Ishikawa (cell line): ENCODE measurements around the gene ANKRD44.

Experiments used
- CEBPB ChIP-seq: IDR thresholded peaks from 2 replicates; pipeline ENCODE4 v1.6.1; 2012
- CREB1 ChIP-seq: IDR thresholded peaks from 2 replicates; pipeline ENCODE4 v1.6.1; 2012; ENCODE audit warnings: low read depth
- EGR1 ChIP-seq: IDR thresholded peaks from 2 replicates; pipeline ENCODE4 v1.6.1; 2012
- EP300 ChIP-seq: IDR thresholded peaks from 2 replicates; pipeline ENCODE4 v1.6.1; 2012; ENCODE audit warnings: borderline replicate concordance
- FOXM1 ChIP-seq: IDR thresholded peaks from 2 replicates; pipeline ENCODE4 v1.6.1; 2012; ENCODE audit warnings: low read depth, borderline replicate concordance
- MAX ChIP-seq: IDR thresholded peaks from 2 replicates; pipeline ENCODE4 v1.6.1; 2012
- NFIC ChIP-seq: IDR thresholded peaks from 2 replicates; pipeline ENCODE4 v1.6.1; 2012
- RAD21 ChIP-seq: IDR thresholded peaks from 2 replicates; pipeline ENCODE4 v1.6.1; 2012; ENCODE audit warnings: low read depth
- REST ChIP-seq: IDR thresholded peaks from 2 replicates; pipeline ENCODE4 v1.6.1; 2012; ENCODE audit warnings: low read depth, mild to moderate bottlenecking
- TAF1 ChIP-seq: IDR thresholded peaks from 2 replicates; pipeline ENCODE4 v1.6.1; 2012; ENCODE audit warnings: low read depth, mild to moderate bottlenecking
- TCF12 ChIP-seq: IDR thresholded peaks from 2 replicates; pipeline ENCODE4 v1.6.1; 2012; ENCODE audit warnings: low read depth
- TEAD4 ChIP-seq: IDR thresholded peaks from 2 replicates; pipeline ENCODE4 v1.6.1; 2012
- USF1 ChIP-seq: IDR thresholded peaks from 2 replicates; pipeline ENCODE4 v1.6.1; 2012
- YY1 ChIP-seq: IDR thresholded peaks from 2 replicates; pipeline ENCODE4 v1.6.1; 2012; ENCODE audit warnings: low read depth
- ZBTB7A ChIP-seq: IDR thresholded peaks from 2 replicates; pipeline ENCODE4 v1.6.1; 2012; ENCODE audit warnings: low read depth

Gene ANKRD44

GRCh38 chr2:197054437-197054836, 256.1 kb downstream of the ANKRD44 start:
- no peak for TF ChIP-seq TCF12
- no peak for TF ChIP-seq EGR1
- TF ChIP-seq CEBPB: no peak
- TF ChIP-seq TAF1: no peak
- TF ChIP-seq NFIC: no peak
- TF ChIP-seq EP300: no peak
- no peak for TF ChIP-seq FOXM1
- TF ChIP-seq REST: no peak
- no peak for TF ChIP-seq YY1
- TF ChIP-seq CREB1: no peak
- TF ChIP-seq ZBTB7A: no peak
- TF ChIP-seq USF1: no peak
- TF ChIP-seq TEAD4: no peak
- TF ChIP-seq MAX: no peak
- no peak for TF ChIP-seq RAD21

- no peak for TF ChIP-seq FOXM1
- TF ChIP-seq YY1: no peak
- TF ChIP-seq TCF12: no peak
- TF ChIP-seq CEBPB: no peak
- no peak for TF ChIP-seq NFIC
- no peak for TF ChIP-seq EP300
Observed at GRCh38 chr2:197052356-197052755, 258.2 kb downstream of the ANKRD44 start.

- TF ChIP-seq MAX (no peak), CEBPB (no peak), ZBTB7A (no peak), TAF1 (no peak), FOXM1 (no peak), TEAD4 (no peak), EP300 (no peak), RAD21 (no peak), REST (no peak), EGR1 (no peak), TCF12 (no peak), USF1 (no peak), YY1 (no peak), CREB1 (no peak), NFIC (no peak)
Observed at GRCh38 chr2:197045115-197045514, 265.5 kb downstream of the ANKRD44 start.

GRCh38 chr2:197042739-197043196, 267.8 kb downstream of the ANKRD44 start:
- TF ChIP-seq TEAD4: no peak
- no peak for TF ChIP-seq EP300
- no peak for TF ChIP-seq YY1
- no peak for TF ChIP-seq CEBPB
- TF ChIP-seq FOXM1: no peak
- no peak for TF ChIP-seq USF1
- no peak for TF ChIP-seq TCF12
- no peak for TF ChIP-seq NFIC
- TF ChIP-seq CREB1: no peak
- no peak for TF ChIP-seq ZBTB7A
- TF ChIP-seq REST: no peak
